CD14-positive monocyte (primary cell): ENCODE measurements around the gene SSTR4. TPM values are rescaled to one million over a fixed set of nuclear protein-coding genes. Genes with fewer than 3 reads are reported as not detected.

Experiments
- DNase-seq, 3 donors: peaks; one replicate each; pipeline ENCODE4 v3.0.0-alpha.2; 2011 to 2022
- H2AFZ ChIP-seq: 2 replicates; pipeline ENCODE4 v1.6.0; 2012; ENCODE audit warnings: mild to moderate bottlenecking, low read depth, low read length, inconsistent platforms; ENCODE audit not compliant: insufficient read depth, poor library complexity, severe bottlenecking
- H3K27ac ChIP-seq, 2 donors: 1 replicate in 1 of 2; 2 replicates in 1 of 2; pipeline ENCODE4 v1.5.1; 2012 to 2013; ENCODE audit warnings: low read length in 2 of 2, control low read depth in 1 of 2, inconsistent platforms in 1 of 2, low read depth in 1 of 2, mild to moderate bottlenecking in 1 of 2
- H3K27me3 ChIP-seq, 2 donors: one replicate each; pipeline versions ENCODE4 v1.6.0 to v1.6.1; 2011 to 2013; ENCODE audit warnings: low read length in 2 of 2; ENCODE audit not compliant: control insufficient read depth in 2 of 2, insufficient read depth in 2 of 2
- H3K36me3 ChIP-seq, 2 donors: replicated peaks in 1 of 2; 1 replicate in 1 of 2; 2 replicates in 1 of 2; pipeline versions ENCODE4 v1.5.1 to v1.6.1; 2012 to 2013; ENCODE audit warnings: low read length in 2 of 2, control low read depth in 1 of 2, inconsistent platforms in 1 of 2, mild to moderate bottlenecking in 1 of 2; ENCODE audit not compliant: insufficient read depth in 2 of 2, control insufficient read depth in 1 of 2
- H3K4me1 ChIP-seq, 2 donors: 1 replicate in 1 of 2; 2 replicates in 1 of 2; pipeline versions ENCODE4 v1.5.1 to v1.6.1; 2012 to 2013; ENCODE audit warnings: low read length in 2 of 2, control low read depth in 1 of 2, inconsistent platforms in 1 of 2, mild to moderate bottlenecking in 1 of 2, moderate library complexity in 1 of 2; ENCODE audit not compliant: insufficient read depth in 2 of 2, control insufficient read depth in 1 of 2
- H3K4me2 ChIP-seq: replicated peaks from 2 replicates; pipeline ENCODE3; 2012; ENCODE audit warnings: low read length, moderate library complexity, mild to moderate bottlenecking; ENCODE audit not compliant: poor library complexity, severe bottlenecking; ENCODE audit errors: extremely low read depth
- H3K4me3 ChIP-seq, 3 experiments: fragments of 200-600 bp in 1 of 3; sonication (generic) in 1 of 3; replicated peaks in 1 of 3; 1 replicate in 2 of 3; 2 replicates in 1 of 3; pipeline ENCODE4 v1.5.1; 2011 to 2013; ENCODE audit warnings: low read length in 3 of 3, mild to moderate bottlenecking in 3 of 3, control low read depth in 2 of 3, low read depth in 2 of 3, inconsistent platforms in 1 of 3, moderate library complexity in 1 of 3
- H3K79me2 ChIP-seq: 2 replicates; pipeline ENCODE4 v1.6.0; 2012; ENCODE audit warnings: mild to moderate bottlenecking, control low read depth, inconsistent platforms, low read length, moderate library complexity; ENCODE audit not compliant: insufficient read depth
- H3K9ac ChIP-seq: 2 replicates; pipeline ENCODE4 v1.6.0; 2017; ENCODE audit warnings: low read length, mild to moderate bottlenecking; ENCODE audit not compliant: insufficient read depth, poor library complexity, severe bottlenecking
- H3K9me3 ChIP-seq, 2 donors: replicated peaks in 1 of 2; 1 replicate in 1 of 2; 2 replicates in 1 of 2; pipeline versions ENCODE4 v1.5.1 to v1.6.1; 2012 to 2013; ENCODE audit warnings: low read length in 2 of 2, control low read depth in 1 of 2; ENCODE audit not compliant: control insufficient read depth in 1 of 2, insufficient read depth in 1 of 2
- H4K20me1 ChIP-seq: 2 replicates; pipeline ENCODE4 v1.6.0; 2012; ENCODE audit warnings: mild to moderate bottlenecking, low read length, control low read depth, moderate library complexity; ENCODE audit not compliant: insufficient read depth
- H3K27ac Mint-ChIP-seq, 7 donors: one replicate each; pipeline ENCODE4 v1.8.0; 2020; ENCODE audit warnings: mild to moderate bottlenecking in 7 of 7, mixed read lengths in 7 of 7, moderate library complexity in 6 of 7, inconsistent platforms in 2 of 7
- H3K27me3 Mint-ChIP-seq, 3 donors: one replicate each; pipeline ENCODE4 v1.8.0; 2021 to 2022; ENCODE audit warnings: low read depth in 3 of 3, mild to moderate bottlenecking in 3 of 3, mixed read lengths in 3 of 3, moderate library complexity in 3 of 3, inconsistent platforms in 1 of 3
- H3K36me3 Mint-ChIP-seq, 2 donors: one replicate each; pipeline ENCODE4 v1.8.0; 2020; ENCODE audit warnings: mixed read lengths in 2 of 2, inconsistent platforms in 1 of 2, mild to moderate bottlenecking in 1 of 2
- H3K4me1 Mint-ChIP-seq: one replicate; pipeline ENCODE4 v1.8.0; 2020; ENCODE audit warnings: mild to moderate bottlenecking, mixed read lengths
- H3K4me3 Mint-ChIP-seq, 2 donors: one replicate each; pipeline ENCODE4 v1.8.0; 2020; ENCODE audit warnings: mild to moderate bottlenecking in 2 of 2, mixed read lengths in 2 of 2, moderate library complexity in 1 of 2
- H3K9me3 Mint-ChIP-seq, 7 donors: one replicate each; pipeline ENCODE4 v1.8.0; 2020 to 2022; ENCODE audit warnings: mixed read lengths in 7 of 7, mild to moderate bottlenecking in 6 of 7, moderate library complexity in 6 of 7, inconsistent platforms in 2 of 7
- WGBS: methylation state at CpG from one replicate; pipeline ENCODE4 v1.1.5; 2013; ENCODE audit warnings: missing lambda C conversion rate; ENCODE audit not compliant: insufficient coverage; 5-methylcytosine and 5-hydroxymethylcytosine counted together
- intact Hi-C, 2 donors: fragments of 100-400 bp; cut with micrococcal nuclease; formaldehyde crosslinking; loops; one replicate each; pipeline versions ENCODE4 v1.15.0 to v1.15.1; 2023
- polyA plus RNA-seq, 3 donors: library from polyadenylated mRNA; depleted of rRNA in 1 of 3; unstranded in 2 of 3; stranded (reverse) in 1 of 3; fragments of 300-500 nt in 2 of 3; fragments of >200 nt in 1 of 3; fragmentation: Illumina TruSeq in 2 of 3; gene quantifications; 1 replicate in 2 of 3; 2 replicates in 1 of 3; pipeline ENCODE4 v1.2.3, GENCODE V29; 2012 to 2021
- TF ChIP-seq, protein P1 (sequence below): fragments of 200-600 bp; IDR thresholded peaks from one replicate; pipeline ENCODE4 v1.8.0; 2022; ENCODE audit warnings: antibody characterized with exemption, mild to moderate bottlenecking

SSTR4 gene
- polyA plus RNA-seq, 3 donors: not detected

DNA sequence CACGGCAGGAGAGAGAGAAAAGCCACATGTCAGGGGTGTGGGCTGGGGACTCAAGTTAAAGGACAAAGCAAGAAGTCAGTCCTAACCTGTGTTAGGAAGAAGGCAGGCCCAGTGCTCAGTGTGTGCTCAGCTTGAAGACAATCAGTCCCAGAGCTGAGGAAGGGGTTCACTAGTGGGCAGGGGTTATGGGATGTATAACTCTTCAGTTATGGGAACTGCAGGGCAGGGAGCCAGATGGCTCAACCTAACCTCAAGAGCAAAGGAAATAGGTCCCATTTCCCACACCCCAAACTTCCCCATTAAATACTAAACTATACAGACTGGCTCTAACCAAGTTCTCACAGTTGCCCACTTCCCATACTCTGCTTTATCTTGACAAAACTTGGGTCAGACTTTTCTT lies 7.4 kb upstream of the SSTR4 start:
- no peak overlapping the region for H3K9ac ChIP-seq
- TF ChIP-seq, protein P1, sequence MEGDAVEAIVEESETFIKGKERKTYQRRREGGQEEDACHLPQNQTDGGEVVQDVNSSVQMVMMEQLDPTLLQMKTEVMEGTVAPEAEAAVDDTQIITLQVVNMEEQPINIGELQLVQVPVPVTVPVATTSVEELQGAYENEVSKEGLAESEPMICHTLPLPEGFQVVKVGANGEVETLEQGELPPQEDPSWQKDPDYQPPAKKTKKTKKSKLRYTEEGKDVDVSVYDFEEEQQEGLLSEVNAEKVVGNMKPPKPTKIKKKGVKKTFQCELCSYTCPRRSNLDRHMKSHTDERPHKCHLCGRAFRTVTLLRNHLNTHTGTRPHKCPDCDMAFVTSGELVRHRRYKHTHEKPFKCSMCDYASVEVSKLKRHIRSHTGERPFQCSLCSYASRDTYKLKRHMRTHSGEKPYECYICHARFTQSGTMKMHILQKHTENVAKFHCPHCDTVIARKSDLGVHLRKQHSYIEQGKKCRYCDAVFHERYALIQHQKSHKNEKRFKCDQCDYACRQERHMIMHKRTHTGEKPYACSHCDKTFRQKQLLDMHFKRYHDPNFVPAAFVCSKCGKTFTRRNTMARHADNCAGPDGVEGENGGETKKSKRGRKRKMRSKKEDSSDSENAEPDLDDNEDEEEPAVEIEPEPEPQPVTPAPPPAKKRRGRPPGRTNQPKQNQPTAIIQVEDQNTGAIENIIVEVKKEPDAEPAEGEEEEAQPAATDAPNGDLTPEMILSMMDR: no peak
- peak; percentile 44 to 85 (median 67) for DNase-seq
- no peak overlapping the region for H2AFZ ChIP-seq
- intact Hi-C loops: loop anchor here (10.0 kb wide), 2 partner anchors 103 to 317 kb away; no protein-coding TSS in a partner anchor
- H3K4me3 ChIP-seq: peak overlapping the region in 1 of 3 experiments; percentile 37
- H3K79me2 ChIP-seq: no peaks in the 10 kb centered on the region
- Mint-ChIP-seq H3K4me3 (no peak overlapping the region), H3K27me3 (peaks cover 0 to 5% (median 1%) of the 10 kb centered on the region in 3 donors), H3K36me3 (peaks cover 4 to 5% of the 10 kb centered on the region in 2 donors), H3K9me3 (peaks cover 0 to 7% (median 3%) of the 10 kb centered on the region in 7 donors), H3K27ac (peak overlapping the region; percentile 75 to 85 (median 83)), H3K4me1 (peaks cover 61% of the 10 kb centered on the region)
- no peaks in the 10 kb centered on the region for H3K27me3 ChIP-seq
- peak overlapping the region; percentile 55 to 67 for H3K27ac ChIP-seq
- peaks cover 0 to 2% of the 10 kb centered on the region in 2 donors for H3K9me3 ChIP-seq
- WGBS: 15% methylated on average over 1 of the region's 1 CpG
- no peaks in the 10 kb centered on the region for H4K20me1 ChIP-seq
- no peaks in the 10 kb centered on the region for H3K36me3 ChIP-seq
- peaks cover 42 to 56% of the 10 kb centered on the region in 2 donors for H3K4me1 ChIP-seq
- peak overlapping the region; percentile 43 for H3K4me2 ChIP-seq

DNA sequence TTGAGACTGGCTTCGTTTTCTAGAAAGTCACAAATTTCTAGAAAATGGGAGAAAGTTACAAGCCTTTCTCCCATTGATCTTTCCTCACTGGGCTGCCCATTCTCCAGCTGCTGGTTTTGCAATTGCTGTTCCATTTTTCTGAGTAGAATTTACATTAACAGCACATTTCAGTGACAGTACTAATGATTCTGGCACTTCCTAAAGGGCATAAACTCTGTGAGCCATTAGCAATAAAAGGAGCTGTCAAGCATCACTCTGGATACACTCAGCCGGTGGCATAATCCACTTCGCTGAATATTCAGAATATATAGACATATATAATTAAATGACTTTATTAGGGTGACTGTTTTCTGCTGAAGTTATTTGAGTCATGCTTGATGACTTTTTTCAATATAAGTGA lies 6.7 kb upstream of the SSTR4 start:
- Histone ChIP-seq H3K27ac (peak overlapping the region; percentile 34 to 67), H3K79me2 (no peaks in the 10 kb centered on the region), H3K27me3 (no peaks in the 10 kb centered on the region), H4K20me1 (no peaks in the 10 kb centered on the region), H3K9ac (no peak overlapping the region), H3K36me3 (no peaks in the 10 kb centered on the region), H3K4me2 (peak overlapping the region; percentile 43), H3K4me1 (peaks cover 42 to 62% of the 10 kb centered on the region in 2 donors), H2AFZ (no peak overlapping the region), H3K9me3 (peaks cover 0 to 2% of the 10 kb centered on the region in 2 donors), H3K4me3 (peak overlapping the region in 1 of 3 experiments; percentile 16)
- DNase-seq: no peak
- TF ChIP-seq, protein P1: no peak
- peaks cover 0 to 7% (median 3%) of the 10 kb centered on the region in 7 donors for H3K9me3 Mint-ChIP-seq
- peaks cover 4 to 5% of the 10 kb centered on the region in 2 donors for H3K36me3 Mint-ChIP-seq
- H3K27ac Mint-ChIP-seq: peak overlapping the region in 3 of 7 donors; percentile 81 to 85 (median 83)
- peaks cover 2 to 5% (median 4%) of the 10 kb centered on the region in 3 donors for H3K27me3 Mint-ChIP-seq
- H3K4me3 Mint-ChIP-seq: no peak overlapping the region
- WGBS: 100% methylated on average over 1 of the region's 3 CpGs
- intact Hi-C loops: loop anchor here (10.0 kb wide), 2 partner anchors 104 to 316 kb away; no protein-coding TSS in a partner anchor
- H3K4me1 Mint-ChIP-seq: peaks cover 68% of the 10 kb centered on the region
